H1 (cell line): Measurements from ENCODE around the gene HES5. TPM values are rescaled to one million over a fixed set of nuclear protein-coding genes. Genes with fewer than 3 reads are reported as not detected.

Experiments used
- ATF2 ChIP-seq: IDR thresholded peaks from 2 replicates; pipeline ENCODE4 v1.6.1; 2012; ENCODE audit warnings: low read length, inconsistent platforms
- FOSL1 ChIP-seq: IDR thresholded peaks from 2 replicates; pipeline ENCODE4 v1.6.1; 2011; ENCODE audit warnings: mild to moderate bottlenecking, low read depth, low read length, moderate library complexity; ENCODE audit not compliant: insufficient read depth
- HDAC2 ChIP-seq, 2 experiments: fragments of 300-600 bp in 1 of 2; sonication (generic) in 1 of 2; IDR thresholded peaks; 2 replicates each; pipeline ENCODE4 v1.6.1; 2011 to 2012; ENCODE audit warnings: low read depth in 2 of 2, low read length in 2 of 2, mild to moderate bottlenecking in 2 of 2, moderate library complexity in 2 of 2, borderline replicate concordance in 1 of 2, inconsistent platforms in 1 of 2
- MAFK ChIP-seq: IDR thresholded peaks from 2 replicates; pipeline ENCODE4 v1.6.1; 2012; ENCODE audit warnings: low read depth, mild to moderate bottlenecking, improper control_type of control experiment, low read length
- PHF8 ChIP-seq: fragments of 200-600 bp; sonication (generic); conservative IDR thresholded peaks from 2 replicates; pipeline ENCODE4 v1.7.1; 2012; ENCODE audit warnings: low read depth, mild to moderate bottlenecking, inconsistent platforms, low read length, moderate library complexity
- SP1 ChIP-seq: IDR thresholded peaks from 2 replicates; pipeline ENCODE4 v1.6.1; 2011; ENCODE audit warnings: low read depth, low read length
- polyA plus RNA-seq, 7 experiments: library from polyadenylated mRNA; depleted of rRNA in 3 of 7; stranded (reverse) in 5 of 7; unstranded in 2 of 7; fragments of >200 nt in 5 of 7; fragments of 200-250 nt in 2 of 7; gene quantifications; 1 replicate in 5 of 7; 2 replicates in 1 of 7; 4 replicates in 1 of 7; pipeline versions ENCODE4 v1.2.1 to v1.2.3, GENCODE V29; 2011 to 2013; ENCODE audit warnings: missing spikeins in 2 of 7, mixed read lengths in 2 of 7
- total RNA-seq: library from RNA; stranded (reverse); fragmentation: NEBNext Ultra II Directional; extraction: Animal tissue kit (Norgen Biotek cat#: 25700); gene quantifications from 2 replicates; pipeline ENCODE4 v1.2.1, GENCODE V29; 2021

HES5 gene
- total and polyA plus RNA-seq, 2 of the 8 experiments (the other 6 are each of a cell fraction or from before 2014, with no cell fraction given) = 0.22 TPM; not detected in 1

GRCh38 chr1:2516124-2516523 lies 13.9 kb downstream of the HES5 start (continued):
- TF ChIP-seq PHF8 (no peak), ATF2 (no peak), HDAC2 (IDR thresholded peaks at IDR 0.05; ENCODE audit: borderline replicate concordance in 1 of 2, low read depth in 2 of 2, low read length in 2 of 2) (no peak), SP1 (no peak), FOSL1 (no peak), MAFK (no peak)
